HG03175 (cell line): ENCODE results near the gene INAVA.

Source experiments
- ATAC-seq: cut with Tn5 transposase; IDR thresholded peaks from one replicate; pipeline ENCODE4 v1.9.1; 2021; ENCODE audit warnings: mild to moderate bottlenecking, moderate library complexity; ENCODE audit not compliant: unreplicated experiment

Gene INAVA

GRCh38 chr1:200894712-200895442 is at the start of gene INAVA:
TSS of gene INAVA (plus strand) at chr1:200894900. CDS start at chr1:200898401, 3,501 bp downstream.
- no peak for ATAC-seq

- no peak for ATAC-seq
These were observed 49.3 kb upstream of the INAVA start for GRCh38 chr1:200845360-200845759.

GRCh38 chr1:200846398-200846797 is 48.3 kb upstream of the INAVA start:
- ATAC-seq: no peak

- ATAC-seq: no peak
These were observed 45.3 kb upstream of the INAVA start for GRCh38 chr1:200849430-200849829.

GRCh38 chr1:200850554-200850953 is 44.1 kb upstream of the INAVA start:
- ATAC-seq: no peak

- ATAC-seq: no peak
These were observed 37.9 kb upstream of the INAVA start for GRCh38 chr1:200856716-200857357.

- no peak for ATAC-seq
These were observed 36.9 kb upstream of the INAVA start for GRCh38 chr1:200857804-200858203.

- ATAC-seq: no peak
These were observed 32.6 kb upstream of the INAVA start for GRCh38 chr1:200861937-200862647.

GRCh38 chr1:200862713-200863415 is 31.8 kb upstream of the INAVA start:
- ATAC-seq: no peak

GRCh38 chr1:200866116-200866515 is 28.6 kb upstream of the INAVA start:
- ATAC-seq: no peak

- ATAC-seq: peak; percentile 88
These were observed 28.2 kb upstream of the INAVA start for GRCh38 chr1:200866521-200866920.

- no peak for ATAC-seq
These were observed 27.5 kb upstream of the INAVA start for GRCh38 chr1:200867018-200867811.

GRCh38 chr1:200869376-200869752 is 25.3 kb upstream of the INAVA start:
- ATAC-seq: no peak

- peak; percentile 37 for ATAC-seq
These were observed 24.8 kb upstream of the INAVA start for GRCh38 chr1:200869753-200870391.

- ATAC-seq: no peak
These were observed 22.1 kb upstream of the INAVA start, which contains the start of gene GPR25 for GRCh38 chr1:200872446-200873115. TSS of gene GPR25 (plus strand) at chr1:200872981. CDS start at chr1:200873038, 57 bp downstream.

- ATAC-seq: no peak
These were observed 21.5 kb upstream of the INAVA start for GRCh38 chr1:200873116-200873670.

- ATAC-seq: no peak
These were observed 20.9 kb upstream of the INAVA start for GRCh38 chr1:200873671-200874397.

- ATAC-seq: no peak
These were observed 20.0 kb upstream of the INAVA start for GRCh38 chr1:200874694-200875093.
